HepG2 (cell line): ENCODE data around the gene ZNF669. TPM values are rescaled to one million over a fixed set of nuclear protein-coding genes. Genes with fewer than 3 reads are reported as not detected.

ENCODE experiments used
- DPF2 ChIP-seq: sonication (generic); formaldehyde crosslinking; IDR thresholded peaks from 2 replicates; pipeline ENCODE4 v1.4.0; 2020; ENCODE audit warnings: mild to moderate bottlenecking, low read depth, missing genetic modification reagents, borderline replicate concordance
- FOXC1 ChIP-seq: sonication (generic); formaldehyde crosslinking; IDR thresholded peaks from 2 replicates; pipeline ENCODE4 v1.8.0; 2022; ENCODE audit warnings: mild to moderate bottlenecking, missing genetic modification reagents, borderline replicate concordance
- LRRFIP1 ChIP-seq: sonication (generic); formaldehyde crosslinking; conservative IDR thresholded peaks from 2 replicates; pipeline ENCODE4 v1.4.0; 2020; ENCODE audit warnings: missing genetic modification reagents
- PCBP1 ChIP-seq: fragments of 200-400 bp; formaldehyde crosslinking; IDR thresholded peaks from 2 replicates; pipeline ENCODE4 v1.6.1; 2017; ENCODE audit warnings: mild to moderate bottlenecking, low read depth, low read length, borderline replicate concordance
- POGZ ChIP-seq: sonication (generic); formaldehyde crosslinking; IDR thresholded peaks from 2 replicates; pipeline ENCODE4 v1.4.0; 2020; ENCODE audit warnings: mild to moderate bottlenecking, missing genetic modification reagents
- REXO4 ChIP-seq: sonication (generic); formaldehyde crosslinking; IDR thresholded peaks from 2 replicates; pipeline ENCODE4 v1.8.0; 2022; ENCODE audit warnings: missing genetic modification reagents, mild to moderate bottlenecking, borderline replicate concordance
- RXRA ChIP-seq: sonication (generic); formaldehyde crosslinking; IDR thresholded peaks from 2 replicates; pipeline ENCODE4 v1.5.1; 2020; ENCODE audit warnings: missing genetic modification reagents
- ZBTB40 ChIP-seq, 2 experiments: fragments of 450-650 bp in 1 of 2; sonication (generic) in 1 of 2; formaldehyde crosslinking in 1 of 2; IDR thresholded peaks; 2 replicates each; pipeline versions ENCODE4 v1.6.1 to v1.8.0; 2016 to 2022; ENCODE audit warnings: antibody characterized with exemption in 1 of 2, mild to moderate bottlenecking in 1 of 2, missing genetic modification reagents in 1 of 2
- ZFP1 ChIP-seq: IDR thresholded peaks from 2 replicates; pipeline ENCODE4 v1.6.1; 2016
- ZNF672 ChIP-seq: sonication (generic); formaldehyde crosslinking; IDR thresholded peaks from 2 replicates; pipeline ENCODE4 v1.8.1; 2022; ENCODE audit warnings: missing genetic modification reagents
- ZNF850 ChIP-seq: sonication (generic); formaldehyde crosslinking; conservative IDR thresholded peaks from 2 replicates; pipeline ENCODE4 v1.9.0; 2021; ENCODE audit warnings: mild to moderate bottlenecking, missing genetic modification reagents
- polyA plus RNA-seq, 8 experiments: library from polyadenylated mRNA; depleted of rRNA in 3 of 8; stranded (reverse) in 7 of 8; unstranded in 1 of 8; fragments of >200 nt; fragmentation: Illumina TruSeq in 4 of 8; extraction: Trizol in 4 of 8; gene quantifications; 2 replicates each; pipeline versions ENCODE4 v1.2.1 to v1.2.3, GENCODE V29; 2011 to 2016; ENCODE audit warnings: low read depth in 4 of 8, missing spikeins in 1 of 8, mixed read lengths in 1 of 8; ENCODE audit not compliant: insufficient read depth in 1 of 8
- total RNA-seq, 5 experiments: library from RNA; depleted of rRNA; stranded (reverse); fragments of >200 nt; fragmentation: Illumina TruSeq; extraction: Trizol; gene quantifications; 2 replicates each; pipeline ENCODE4 v1.2.3, GENCODE V29; 2016; ENCODE audit warnings: low read depth in 1 of 5
- TF ChIP-seq, protein P1 (sequence below): sonication (generic); formaldehyde crosslinking; IDR thresholded peaks from 2 replicates; pipeline ENCODE4 v1.5.1; 2020; ENCODE audit warnings: missing genetic modification reagents, mild to moderate bottlenecking, borderline replicate concordance
- TF ChIP-seq, protein P2 (sequence below): sonication (generic); formaldehyde crosslinking; IDR thresholded peaks from 2 replicates; pipeline ENCODE4 v1.4.0; 2020; ENCODE audit warnings: mild to moderate bottlenecking, missing genetic modification reagents

The ZNF669 gene
- total and polyA plus RNA-seq, 2 of the 13 experiments (the other 11 are each of a cell fraction or from before 2014, with no cell fraction given): 3.1 to 14.6 TPM

DNA sequence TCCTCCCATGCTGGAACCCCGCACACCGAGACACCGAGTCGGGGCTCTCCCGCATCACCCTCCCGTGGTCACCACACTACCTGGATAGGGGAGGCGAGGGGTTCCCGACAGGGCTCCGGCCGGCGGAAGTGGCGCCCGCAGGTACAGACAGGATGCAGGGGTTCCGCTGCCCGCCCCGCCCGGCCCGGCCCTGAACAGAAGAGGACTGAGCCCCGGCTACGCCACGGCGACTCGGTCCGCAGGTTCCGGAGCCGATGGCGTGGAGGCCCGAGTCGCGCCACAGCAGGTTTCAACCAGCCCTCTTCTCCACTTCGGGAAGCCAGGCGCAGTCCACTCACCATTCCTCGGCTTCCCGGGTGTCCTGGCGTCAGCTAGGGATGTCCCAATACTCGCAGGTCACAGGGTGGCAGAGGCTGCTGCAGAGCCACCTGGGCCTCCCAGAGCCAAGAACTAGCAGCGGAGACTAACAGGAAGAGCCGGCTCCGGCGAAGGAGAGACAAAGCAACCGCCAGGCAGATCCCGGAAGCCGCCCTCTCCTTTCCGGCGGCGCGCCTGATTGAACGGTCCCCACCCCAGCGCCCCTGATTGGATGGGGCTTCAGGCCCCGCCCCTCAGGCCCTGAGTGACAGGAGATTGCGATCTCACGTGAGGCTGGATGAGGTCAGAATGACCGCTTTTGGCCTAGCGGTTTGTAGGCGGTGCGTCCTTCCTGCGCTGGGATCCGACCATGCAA, at the start of gene ZNF669 (continued):
- TF ChIP-seq, protein P1, sequence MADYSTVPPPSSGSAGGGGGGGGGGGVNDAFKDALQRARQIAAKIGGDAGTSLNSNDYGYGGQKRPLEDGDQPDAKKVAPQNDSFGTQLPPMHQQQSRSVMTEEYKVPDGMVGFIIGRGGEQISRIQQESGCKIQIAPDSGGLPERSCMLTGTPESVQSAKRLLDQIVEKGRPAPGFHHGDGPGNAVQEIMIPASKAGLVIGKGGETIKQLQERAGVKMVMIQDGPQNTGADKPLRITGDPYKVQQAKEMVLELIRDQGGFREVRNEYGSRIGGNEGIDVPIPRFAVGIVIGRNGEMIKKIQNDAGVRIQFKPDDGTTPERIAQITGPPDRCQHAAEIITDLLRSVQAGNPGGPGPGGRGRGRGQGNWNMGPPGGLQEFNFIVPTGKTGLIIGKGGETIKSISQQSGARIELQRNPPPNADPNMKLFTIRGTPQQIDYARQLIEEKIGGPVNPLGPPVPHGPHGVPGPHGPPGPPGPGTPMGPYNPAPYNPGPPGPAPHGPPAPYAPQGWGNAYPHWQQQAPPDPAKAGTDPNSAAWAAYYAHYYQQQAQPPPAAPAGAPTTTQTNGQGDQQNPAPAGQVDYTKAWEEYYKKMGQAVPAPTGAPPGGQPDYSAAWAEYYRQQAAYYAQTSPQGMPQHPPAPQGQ (CRISPR knock-in tag): no peak
- TF ChIP-seq FOXC1: peak; percentile 39; the same call in 1 of the 2 replicates
- no peak for TF ChIP-seq REXO4 (CRISPR knock-in tag)
- TF ChIP-seq ZNF850 (CRISPR knock-in tag): no peak
- TF ChIP-seq PCBP1: 0 out of 2 replicates have a peak, but pooled peaks have one; percentile 33
- peak; percentile 56 for TF ChIP-seq ZBTB40 (IDR thresholded peaks at IDR 0.05)
- peak; percentile 77 for TF ChIP-seq ZBTB40 (CRISPR knock-in tag; IDR thresholded peaks at IDR 0.05)
- TF ChIP-seq RXRA (CRISPR knock-in tag): peak; percentile 84
- TF ChIP-seq POGZ (CRISPR knock-in tag): peak; percentile 93
- TF ChIP-seq ZFP1 (CRISPR knock-in tag): no peak
- TF ChIP-seq ZNF672 (CRISPR knock-in tag): no peak
- TF ChIP-seq, protein P2, sequence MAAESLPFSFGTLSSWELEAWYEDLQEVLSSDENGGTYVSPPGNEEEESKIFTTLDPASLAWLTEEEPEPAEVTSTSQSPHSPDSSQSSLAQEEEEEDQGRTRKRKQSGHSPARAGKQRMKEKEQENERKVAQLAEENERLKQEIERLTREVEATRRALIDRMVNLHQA (CRISPR knock-in tag): no peak
- no peak for TF ChIP-seq LRRFIP1 (CRISPR knock-in tag)
- TF ChIP-seq DPF2 (CRISPR knock-in tag): no peak
